GM23338 (cell line): ENCODE data around the gene STAP2.

Experiments
- CREB1 ChIP-seq: fragments of 250-450 bp; sonication (Bioruptor Pico); IDR thresholded peaks from 2 replicates; pipeline ENCODE4 v1.5.0; 2020; ENCODE audit warnings: low read depth, mild to moderate bottlenecking, moderate library complexity
- EZH2 ChIP-seq: fragments of 200-600 bp; sonication (generic); IDR thresholded peaks from one replicate; pipeline ENCODE4 v1.8.0; 2017; ENCODE audit warnings: antibody characterized with exemption, mild to moderate bottlenecking, low read depth; ENCODE audit not compliant: unreplicated experiment
- POLR2AphosphoS5 ChIP-seq: IDR thresholded peaks from 2 replicates; pipeline ENCODE4 v1.6.1; 2016; ENCODE audit warnings: antibody characterized with exemption, low read depth
- ZNF114 ChIP-seq: fragments of 250-450 bp; sonication (Bioruptor Pico); IDR thresholded peaks from 2 replicates; pipeline ENCODE4 v1.5.0; 2020; ENCODE audit warnings: mild to moderate bottlenecking, moderate library complexity
- TF ChIP-seq, protein P1 (sequence below), 2 experiments: fragments of 200-600 bp in 1 of 2; sonication (generic) in 1 of 2; conservative IDR thresholded peaks; 2 replicates each; pipeline versions ENCODE4 v1.5.1 to v1.6.1; 2016 to 2017; ENCODE audit warnings: antibody characterized with exemption in 2 of 2, low read depth in 2 of 2, mild to moderate bottlenecking in 2 of 2, moderate library complexity in 1 of 2

GRCh38 chr19:4357095-4357797 is 18.6 kb upstream of the STAP2 start:
- TF ChIP-seq, protein P1, sequence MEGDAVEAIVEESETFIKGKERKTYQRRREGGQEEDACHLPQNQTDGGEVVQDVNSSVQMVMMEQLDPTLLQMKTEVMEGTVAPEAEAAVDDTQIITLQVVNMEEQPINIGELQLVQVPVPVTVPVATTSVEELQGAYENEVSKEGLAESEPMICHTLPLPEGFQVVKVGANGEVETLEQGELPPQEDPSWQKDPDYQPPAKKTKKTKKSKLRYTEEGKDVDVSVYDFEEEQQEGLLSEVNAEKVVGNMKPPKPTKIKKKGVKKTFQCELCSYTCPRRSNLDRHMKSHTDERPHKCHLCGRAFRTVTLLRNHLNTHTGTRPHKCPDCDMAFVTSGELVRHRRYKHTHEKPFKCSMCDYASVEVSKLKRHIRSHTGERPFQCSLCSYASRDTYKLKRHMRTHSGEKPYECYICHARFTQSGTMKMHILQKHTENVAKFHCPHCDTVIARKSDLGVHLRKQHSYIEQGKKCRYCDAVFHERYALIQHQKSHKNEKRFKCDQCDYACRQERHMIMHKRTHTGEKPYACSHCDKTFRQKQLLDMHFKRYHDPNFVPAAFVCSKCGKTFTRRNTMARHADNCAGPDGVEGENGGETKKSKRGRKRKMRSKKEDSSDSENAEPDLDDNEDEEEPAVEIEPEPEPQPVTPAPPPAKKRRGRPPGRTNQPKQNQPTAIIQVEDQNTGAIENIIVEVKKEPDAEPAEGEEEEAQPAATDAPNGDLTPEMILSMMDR (conservative IDR thresholded peaks at IDR 0.05; ENCODE audit: low read depth in 2 of 2): no peak
- TF ChIP-seq POLR2AphosphoS5 (no peak), CREB1 (CRISPR knock-in tag) (no peak), EZH2 (no peak), ZNF114 (CRISPR knock-in tag) (no peak)
